Measurements from ENCODE around the gene ARHGAP15. TPM values are rescaled to one million over a fixed set of nuclear protein-coding genes. Genes with fewer than 3 reads are reported as not detected.

The ARHGAP15 gene
- total RNA-seq, 2 experiments from 2014 or later: 72.1 to 98.4 TPM

DNA sequence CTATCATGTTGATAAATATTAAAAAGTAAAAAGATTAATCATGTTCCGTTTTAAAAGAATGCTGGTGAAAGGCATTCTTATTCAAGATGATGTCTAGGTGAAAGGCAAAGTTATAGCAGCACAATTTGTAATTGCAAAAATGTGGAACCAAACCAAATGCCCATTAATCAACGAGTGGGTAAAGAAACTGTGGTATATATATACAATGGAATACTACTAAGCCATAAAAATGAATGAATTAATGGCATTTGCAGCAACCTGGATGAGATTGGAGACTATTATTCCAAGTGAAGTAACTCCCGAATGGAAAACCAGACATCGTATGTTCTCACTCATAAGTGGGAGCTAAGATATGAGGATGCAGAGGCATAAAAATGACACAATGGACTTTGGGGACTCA, 286.4 kb downstream of the ARHGAP15 start:
- H3K4me3 ChIP-seq (ENCODE audit: low read depth, low read length, poor library complexity, severe bottlenecking): no peak overlapping the region
- no peaks in the 10 kb centered on the region for H3K9me3 ChIP-seq (ENCODE audit: low read length)
- H3K79me2 ChIP-seq (ENCODE audit: insufficient read depth, low read depth, low read length): no peaks in the 10 kb centered on the region
- TF ChIP-seq EZH2phosphoT487 (IDR thresholded peaks at IDR 0.05; ENCODE audit: borderline replicate concordance, low read depth, low read length): no peak
- TF ChIP-seq, protein P1, sequence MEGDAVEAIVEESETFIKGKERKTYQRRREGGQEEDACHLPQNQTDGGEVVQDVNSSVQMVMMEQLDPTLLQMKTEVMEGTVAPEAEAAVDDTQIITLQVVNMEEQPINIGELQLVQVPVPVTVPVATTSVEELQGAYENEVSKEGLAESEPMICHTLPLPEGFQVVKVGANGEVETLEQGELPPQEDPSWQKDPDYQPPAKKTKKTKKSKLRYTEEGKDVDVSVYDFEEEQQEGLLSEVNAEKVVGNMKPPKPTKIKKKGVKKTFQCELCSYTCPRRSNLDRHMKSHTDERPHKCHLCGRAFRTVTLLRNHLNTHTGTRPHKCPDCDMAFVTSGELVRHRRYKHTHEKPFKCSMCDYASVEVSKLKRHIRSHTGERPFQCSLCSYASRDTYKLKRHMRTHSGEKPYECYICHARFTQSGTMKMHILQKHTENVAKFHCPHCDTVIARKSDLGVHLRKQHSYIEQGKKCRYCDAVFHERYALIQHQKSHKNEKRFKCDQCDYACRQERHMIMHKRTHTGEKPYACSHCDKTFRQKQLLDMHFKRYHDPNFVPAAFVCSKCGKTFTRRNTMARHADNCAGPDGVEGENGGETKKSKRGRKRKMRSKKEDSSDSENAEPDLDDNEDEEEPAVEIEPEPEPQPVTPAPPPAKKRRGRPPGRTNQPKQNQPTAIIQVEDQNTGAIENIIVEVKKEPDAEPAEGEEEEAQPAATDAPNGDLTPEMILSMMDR (conservative IDR thresholded peaks at IDR 0.05; ENCODE audit: low read length): no peak
- no peaks in the 10 kb centered on the region for H3K4me1 ChIP-seq (ENCODE audit: insufficient read depth, low read length, poor library complexity, severe bottlenecking)
- H3K9me2 ChIP-seq (ENCODE audit: insufficient read depth, low read length): no peaks in the 10 kb centered on the region
- H3K36me3 ChIP-seq (ENCODE audit: insufficient read depth, low read length): no peaks in the 10 kb centered on the region
- H2AFZ ChIP-seq (ENCODE audit: low read length): no peak overlapping the region
- H3K27ac ChIP-seq (ENCODE audit: low read depth, low read length, poor library complexity, severe bottlenecking): no peak overlapping the region
- ChIA-PET POLR2A (no interaction called here), CTCF (ENCODE audit: unreplicated experiment) (no interaction called here)
- no TSS peak for BruUV-seq (replicated peaks)
- no peak for DNase-seq (ENCODE audit: low spot score)
- no peaks in the 10 kb centered on the region for H4K20me1 ChIP-seq (ENCODE audit: insufficient read depth, low read length)
- intact Hi-C loops (cut with micrococcal nuclease; ENCODE audit: unreplicated experiment): no loop called here
- no peak overlapping the region for H3K4me2 ChIP-seq (ENCODE audit: low read length)

DNA sequence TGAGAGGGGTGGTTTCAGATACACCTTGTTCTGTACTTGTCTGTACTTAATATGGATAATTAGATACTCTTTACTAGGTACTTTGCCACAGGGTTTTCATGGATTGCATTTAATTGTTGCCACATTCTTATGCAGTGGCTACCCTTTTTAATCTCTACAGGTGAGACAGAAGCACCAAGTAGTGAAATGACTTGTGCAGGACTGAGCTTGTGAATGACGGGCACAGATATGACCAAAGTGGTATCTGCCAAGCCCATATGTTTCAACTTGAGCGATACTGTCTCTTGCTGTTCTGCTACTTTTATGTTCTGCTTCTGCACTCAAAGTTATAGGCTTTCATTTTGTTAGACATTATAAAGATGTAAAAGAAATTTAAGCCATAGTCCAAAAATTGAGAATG, 288.2 kb downstream of the ARHGAP15 start:
- DNase-seq (ENCODE audit: low spot score): no peak
- Histone ChIP-seq H3K36me3 (ENCODE audit: insufficient read depth, low read length) (no peaks in the 10 kb centered on the region), H4K20me1 (ENCODE audit: insufficient read depth, low read length) (no peaks in the 10 kb centered on the region), H3K27ac (ENCODE audit: low read depth, low read length, poor library complexity, severe bottlenecking) (no peak overlapping the region), H3K4me3 (ENCODE audit: low read depth, low read length, poor library complexity, severe bottlenecking) (no peak overlapping the region), H3K4me1 (ENCODE audit: insufficient read depth, low read length, poor library complexity, severe bottlenecking) (no peaks in the 10 kb centered on the region), H2AFZ (ENCODE audit: low read length) (no peak overlapping the region), H3K9me3 (ENCODE audit: low read length) (no peaks in the 10 kb centered on the region), H3K9me2 (ENCODE audit: insufficient read depth, low read length) (no peaks in the 10 kb centered on the region), H3K4me2 (ENCODE audit: low read length) (no peak overlapping the region), H3K79me2 (ENCODE audit: insufficient read depth, low read depth, low read length) (no peaks in the 10 kb centered on the region)
- CTCF ChIA-PET (ENCODE audit: unreplicated experiment): no interaction called here
- BruUV-seq (replicated peaks): no TSS peak
- intact Hi-C loops (cut with micrococcal nuclease; ENCODE audit: unreplicated experiment): no loop called here
- POLR2A ChIA-PET: no interaction called here
- no peak for TF ChIP-seq EZH2phosphoT487 (IDR thresholded peaks at IDR 0.05; ENCODE audit: borderline replicate concordance, low read depth, low read length)
- TF ChIP-seq, protein P1 (conservative IDR thresholded peaks at IDR 0.05; ENCODE audit: low read length): no peak

DNA sequence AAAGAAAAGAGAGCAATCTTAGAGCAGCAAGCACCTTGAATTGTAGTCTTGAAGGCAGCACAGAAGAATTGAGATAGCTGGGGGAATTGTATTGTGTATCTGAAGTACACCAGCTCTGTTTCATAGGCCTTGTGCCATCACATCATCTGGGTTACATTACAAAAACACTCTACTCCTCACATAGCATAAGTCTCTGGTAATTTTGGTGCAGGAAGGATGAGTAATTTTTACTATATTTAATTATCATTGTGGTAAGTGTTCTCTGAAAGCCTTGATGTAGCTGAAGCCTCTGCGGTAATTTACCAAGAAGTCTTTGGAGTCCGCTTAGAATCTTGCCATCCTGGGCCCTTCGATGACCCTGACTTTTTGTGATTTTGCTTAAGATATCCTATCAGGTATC, 291.1 kb downstream of the ARHGAP15 start:
- TF ChIP-seq, protein P1 (conservative IDR thresholded peaks at IDR 0.05; ENCODE audit: low read length): no peak
- no peak for TF ChIP-seq EZH2phosphoT487 (IDR thresholded peaks at IDR 0.05; ENCODE audit: borderline replicate concordance, low read depth, low read length)
- ChIA-PET POLR2A (no interaction called here), CTCF (ENCODE audit: unreplicated experiment) (no interaction called here)
- Histone ChIP-seq H3K4me2 (ENCODE audit: low read length) (no peak overlapping the region), H3K4me1 (ENCODE audit: insufficient read depth, low read length, poor library complexity, severe bottlenecking) (no peaks in the 10 kb centered on the region), H3K36me3 (ENCODE audit: insufficient read depth, low read length) (no peaks in the 10 kb centered on the region), H3K9me2 (ENCODE audit: insufficient read depth, low read length) (no peaks in the 10 kb centered on the region), H3K79me2 (ENCODE audit: insufficient read depth, low read depth, low read length) (no peaks in the 10 kb centered on the region), H3K4me3 (ENCODE audit: low read depth, low read length, poor library complexity, severe bottlenecking) (no peak overlapping the region), H2AFZ (ENCODE audit: low read length) (no peak overlapping the region), H3K9me3 (ENCODE audit: low read length) (no peaks in the 10 kb centered on the region), H4K20me1 (ENCODE audit: insufficient read depth, low read length) (no peaks in the 10 kb centered on the region), H3K27ac (ENCODE audit: low read depth, low read length, poor library complexity, severe bottlenecking) (no peak overlapping the region)
- no TSS peak for BruUV-seq (replicated peaks)
- DNase-seq (ENCODE audit: low spot score): no peak
- intact Hi-C loops (cut with micrococcal nuclease; ENCODE audit: unreplicated experiment): no loop called here

All from OCI-LY7 (cell line).